Lung (tissue), 16 donors: ENCODE data around the gene UGP2. TPM values are rescaled to one million over a fixed set of nuclear protein-coding genes. Genes with fewer than 3 reads are reported as not detected.

Experiments used
- ATAC-seq: fragments of 200-7000 bp; cut with Tn5 transposase; one replicate; pipeline ENCODE4 v1.9.1; 2020; ENCODE audit warnings: moderate number of reproducible peaks; ENCODE audit not compliant: insufficient read depth, low FRiP score
- DNase-seq, 3 donors: peaks; one replicate each; pipeline ENCODE4 v3.0.0-alpha.2; 2013 to 2017
- H3K27ac ChIP-seq, 2 donors: one replicate each; pipeline ENCODE4 v1.5.1; 2013; ENCODE audit warnings: mild to moderate bottlenecking in 2 of 2, moderate library complexity in 2 of 2, control low read depth in 1 of 2, inconsistent platforms in 1 of 2, low read depth in 1 of 2, low read length in 1 of 2
- H3K27me3 ChIP-seq, 3 donors: one replicate each; pipeline ENCODE4 v1.5.1; 2013; ENCODE audit warnings: low read length in 2 of 3; ENCODE audit not compliant: control insufficient read depth in 3 of 3, insufficient read depth in 3 of 3
- H3K36me3 ChIP-seq, 4 donors: one replicate each; pipeline ENCODE4 v1.5.1; 2013; ENCODE audit warnings: low read length in 4 of 4, mild to moderate bottlenecking in 1 of 4, moderate library complexity in 1 of 4; ENCODE audit not compliant: control insufficient read depth in 4 of 4, insufficient read depth in 4 of 4
- H3K4me1 ChIP-seq, 5 donors: one replicate each; pipeline ENCODE4 v1.5.1; 2013; ENCODE audit warnings: low read length in 5 of 5, mild to moderate bottlenecking in 2 of 5, moderate library complexity in 1 of 5; ENCODE audit not compliant: control insufficient read depth in 5 of 5, insufficient read depth in 5 of 5
- H3K4me3 ChIP-seq: one replicate; pipeline ENCODE4 v1.5.1; 2013; ENCODE audit warnings: mild to moderate bottlenecking, control low read depth, moderate library complexity
- H3K9ac ChIP-seq, 2 donors: one replicate each; pipeline ENCODE4 v1.5.1; 2013; ENCODE audit warnings: low read length in 2 of 2, control low read depth in 1 of 2; ENCODE audit not compliant: insufficient read depth in 1 of 2
- H3K9me3 ChIP-seq, 4 donors: one replicate each; pipeline ENCODE4 v1.5.1; 2013; ENCODE audit warnings: low read length in 3 of 4, mild to moderate bottlenecking in 1 of 4, moderate library complexity in 1 of 4; ENCODE audit not compliant: control insufficient read depth in 4 of 4, insufficient read depth in 3 of 4
- WGBS, 2 donors: extraction: QIAGEN DNeasy Blood & Tissue Kit; methylation state at CpG; one replicate each; pipeline ENCODE4 v1.1.7; 2013; 5-methylcytosine and 5-hydroxymethylcytosine counted together
- long read RNA-seq, 5 donors: transcript quantifications; one replicate each; lab custom pipeline, GENCODE V29; 2026
- polyA plus RNA-seq, 2 donors: library from polyadenylated mRNA; stranded (reverse); fragments of 200-250 nt; gene quantifications; one replicate each; pipeline ENCODE4 v1.2.1, GENCODE V29; 2013
- total RNA-seq, 2 donors: library from RNA; depleted of rRNA in 1 of 2; stranded (reverse); fragments of >200 nt in 1 of 2; gene quantifications; one replicate each; pipeline ENCODE4 v1.2.1, GENCODE V29; 2014 to 2021
- TF ChIP-seq, protein P1 (sequence below): IDR thresholded peaks from 2 replicates; pipeline ENCODE4 v1.5.1; 2012; ENCODE audit warnings: mild to moderate bottlenecking; ENCODE audit errors: control extremely low read depth, extremely low read depth
- donor health status: control.
- donor health status: control.
- donor health status: Bipolar disorder and iron deficiency.
- donor health status: healthy.
- donor health status: DM: yes; HTN: yes; CAD: no.

Gene UGP2
- total RNA-seq (100 to 1,000 TPM in 1 of 2 donors, 10 to 100 TPM in 1; 74.8 to 139 TPM), polyA plus RNA-seq (100 to 1,000 TPM in 1 of 2 donors, 10 to 100 TPM in 1; 59.2 to 156 TPM)
- long read RNA-seq, donor 1, transcript UGP2-201 (10 exons, 2,338 nt), result minor isoform, 6 of 72 reads
- long read RNA-seq, donor 1, transcript UGP2-202 (10 exons, 2,136 nt), result major isoform, 22 of 72 reads
- long read RNA-seq, donor 1, partial matches to known transcripts, result 43 of 72 reads
- long read RNA-seq, donor 1, other reads (novel, unspliced or antisense), result 0 of 72 reads
- long read RNA-seq, donor 2, partial matches to known transcripts, result 6 of 11 reads
- long read RNA-seq, donor 2, other reads (novel, unspliced or antisense), result 0 of 11 reads
- long read RNA-seq, donor 3, transcript UGP2-201 (10 exons, 2,338 nt), result major isoform, 5 of 42 reads
- long read RNA-seq, donor 3, partial matches to known transcripts, result 32 of 42 reads
- long read RNA-seq, donor 3, other reads (novel, unspliced or antisense), result 0 of 42 reads
- long read RNA-seq, donor 4, partial matches to known transcripts, result 8 of 11 reads
- long read RNA-seq, donor 4, other reads (novel, unspliced or antisense), result 0 of 11 reads
- long read RNA-seq, donor 5, transcript UGP2-202 (10 exons, 2,136 nt), result major isoform, 25 of 43 reads
- long read RNA-seq, donor 5, partial matches to known transcripts, result 17 of 43 reads
- long read RNA-seq, donor 5, other reads (novel, unspliced or antisense), result 0 of 43 reads

DNA sequence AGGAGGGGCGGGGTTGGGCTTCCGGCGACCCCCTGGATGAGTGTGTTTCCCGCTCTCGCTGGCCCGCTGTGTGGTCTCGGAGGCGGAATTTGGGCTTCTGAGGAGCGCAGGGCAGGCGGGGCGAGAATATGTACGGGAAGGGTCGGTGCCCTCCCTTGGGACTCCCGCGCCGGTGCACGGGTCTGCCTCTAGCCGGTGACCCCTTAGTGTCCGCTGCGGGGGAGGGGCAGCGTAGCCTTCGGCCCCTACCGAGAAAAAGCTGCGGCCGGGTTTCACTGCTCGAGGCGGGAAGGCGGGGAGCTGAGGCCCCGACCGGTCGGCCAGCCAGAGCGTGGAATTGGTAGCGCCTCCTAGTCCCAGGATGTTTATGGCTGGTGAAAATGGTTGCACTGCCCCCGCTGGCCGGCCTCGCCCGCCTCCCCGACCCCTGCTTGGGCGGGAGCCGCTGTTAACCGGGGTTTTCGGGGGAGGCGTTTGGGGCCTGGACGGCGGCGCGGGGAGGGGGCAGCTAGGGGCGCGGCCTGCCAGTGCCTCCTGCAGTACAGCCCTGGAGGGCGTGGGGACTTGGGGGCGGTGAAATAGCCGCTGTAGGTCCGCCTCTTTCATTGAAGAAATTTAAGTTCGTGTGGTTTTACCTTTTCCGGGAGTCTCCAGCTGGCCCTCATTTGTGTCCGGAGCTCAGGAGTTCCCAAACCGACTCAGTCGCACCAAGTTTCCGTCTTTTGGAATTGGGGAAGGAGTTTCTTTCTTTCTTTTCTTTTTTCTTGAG, at the start of gene UGP2:
TSS of gene UGP2 (plus strand) at position 643 of the 769 bp plus-strand sequence. CDS start 290 bp downstream, outside the sequence.
- 0% methylated on average over 46 to 59 of the region's 59 CpGs for WGBS, 2 donors
- peak; percentile 95 to 96 (median 96) for DNase-seq
- ATAC-seq, result peak; percentile 86
- H3K36me3 ChIP-seq, result no peaks in the 10 kb centered on the region
- peak within 1 kb of the TSS; percentile 98 to 99 for H3K27ac ChIP-seq
- H3K4me1 ChIP-seq, result peaks cover 3 to 20% (median 4%) of the 10 kb centered on the region in 5 donors
- TF ChIP-seq, protein P1, sequence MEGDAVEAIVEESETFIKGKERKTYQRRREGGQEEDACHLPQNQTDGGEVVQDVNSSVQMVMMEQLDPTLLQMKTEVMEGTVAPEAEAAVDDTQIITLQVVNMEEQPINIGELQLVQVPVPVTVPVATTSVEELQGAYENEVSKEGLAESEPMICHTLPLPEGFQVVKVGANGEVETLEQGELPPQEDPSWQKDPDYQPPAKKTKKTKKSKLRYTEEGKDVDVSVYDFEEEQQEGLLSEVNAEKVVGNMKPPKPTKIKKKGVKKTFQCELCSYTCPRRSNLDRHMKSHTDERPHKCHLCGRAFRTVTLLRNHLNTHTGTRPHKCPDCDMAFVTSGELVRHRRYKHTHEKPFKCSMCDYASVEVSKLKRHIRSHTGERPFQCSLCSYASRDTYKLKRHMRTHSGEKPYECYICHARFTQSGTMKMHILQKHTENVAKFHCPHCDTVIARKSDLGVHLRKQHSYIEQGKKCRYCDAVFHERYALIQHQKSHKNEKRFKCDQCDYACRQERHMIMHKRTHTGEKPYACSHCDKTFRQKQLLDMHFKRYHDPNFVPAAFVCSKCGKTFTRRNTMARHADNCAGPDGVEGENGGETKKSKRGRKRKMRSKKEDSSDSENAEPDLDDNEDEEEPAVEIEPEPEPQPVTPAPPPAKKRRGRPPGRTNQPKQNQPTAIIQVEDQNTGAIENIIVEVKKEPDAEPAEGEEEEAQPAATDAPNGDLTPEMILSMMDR, result no peak
- H3K27me3 ChIP-seq, result no peaks in the 10 kb centered on the region
- no peaks in the 10 kb centered on the region for H3K9me3 ChIP-seq
- H3K9ac ChIP-seq, result peak within 1 kb of the TSS; percentile 78 to 98
- peak within 1 kb of the TSS; percentile 78 for H3K4me3 ChIP-seq

DNA sequence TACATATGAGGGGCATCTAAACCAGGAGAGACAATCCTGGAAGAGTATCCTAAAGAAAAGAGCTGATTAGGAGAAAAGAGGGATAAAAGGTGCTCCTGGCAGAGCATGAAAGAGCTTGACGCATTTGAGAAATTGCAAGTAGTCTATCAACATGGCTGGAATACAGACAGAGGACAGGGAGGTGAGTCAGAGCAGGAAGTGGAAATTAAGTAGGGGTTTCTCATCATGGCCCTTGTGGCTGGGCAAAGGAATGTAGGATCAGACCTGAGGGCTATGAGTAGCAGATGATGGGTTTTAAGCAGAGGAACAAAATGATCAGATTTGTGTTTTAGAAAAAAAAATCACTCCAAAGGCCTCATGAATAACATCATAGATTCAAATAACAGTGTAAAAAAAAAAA, 49.2 kb upstream of the UGP2 start:
- Histone ChIP-seq H3K36me3 (no peaks in the 10 kb centered on the region), H3K4me1 (peaks cover 0 to 5% (median 0%) of the 10 kb centered on the region in 5 donors), H3K9me3 (no peaks in the 10 kb centered on the region), H3K27me3 (no peaks in the 10 kb centered on the region), H3K27ac (no peak overlapping the region), H3K4me3 (no peak overlapping the region), H3K9ac (no peak overlapping the region)
- 87 to 89% methylated on average over 1 of the region's 1 CpG for WGBS, 2 donors
- no peak for ATAC-seq
- no peak for DNase-seq
- TF ChIP-seq, protein P1, result no peak

DNA sequence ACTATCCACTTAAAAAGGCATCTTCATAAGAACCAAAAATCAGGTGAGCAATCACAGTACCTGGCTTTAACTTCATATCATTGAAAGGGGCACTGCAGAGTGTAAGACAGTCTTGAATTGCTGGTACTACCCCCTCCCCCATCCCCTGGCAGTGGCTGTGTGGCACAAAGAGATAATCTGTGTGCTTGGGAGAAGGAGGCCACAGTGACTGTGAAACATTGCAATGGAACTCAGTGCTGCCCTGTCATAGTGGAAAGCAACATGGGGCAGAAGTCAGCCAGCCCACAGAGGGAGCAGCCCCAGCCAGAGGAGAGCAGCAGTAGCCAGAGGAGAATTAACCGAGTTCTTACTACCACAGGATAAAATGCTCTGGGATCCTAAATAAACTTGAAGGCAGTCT, 45.3 kb upstream of the UGP2 start:
- ATAC-seq, result no peak

More for the DNA sequence above, 45.3 kb upstream of the UGP2 start:
- 96 to 98% methylated on average over 1 of the region's 1 CpG for WGBS, 2 donors
- DNase-seq, result no peak
- Histone ChIP-seq H3K9ac (no peak overlapping the region), H3K27ac (no peak overlapping the region), H3K36me3 (no peaks in the 10 kb centered on the region), H3K27me3 (no peaks in the 10 kb centered on the region), H3K9me3 (no peaks in the 10 kb centered on the region), H3K4me3 (no peak overlapping the region), H3K4me1 (peaks cover 0 to under 1% (median 0%) of the 10 kb centered on the region in 5 donors)
- TF ChIP-seq, protein P1, result no peak
